Prostate gland (tissue), 2 donors: ENCODE measurements around the gene TNPO3. TPM values are rescaled to one million over a fixed set of nuclear protein-coding genes. Genes with fewer than 3 reads are reported as not detected.
"Not testable (repeated sequence)": the region's sequence is repeated elsewhere in the genome, so short reads cannot be mapped to it uniquely, and the experiment has no call there.

Source experiments
- DNase-seq: peaks from one replicate; pipeline ENCODE4 v3.0.0-alpha.2; 2019; ENCODE audit warnings: low spot score
- H3K27ac ChIP-seq, 2 donors: fragments of 200-600 bp; sonication (generic); 2 replicates each; pipeline ENCODE4 v1.5.1; 2017 to 2019
- H3K27me3 ChIP-seq: fragments of 200-600 bp; sonication (generic); replicated peaks from 2 replicates; pipeline ENCODE4 v1.5.1; 2019; ENCODE audit not compliant: insufficient read depth
- H3K36me3 ChIP-seq, 2 donors: fragments of 200-600 bp; sonication (generic); 1 replicate in 1 of 2; 2 replicates in 1 of 2; pipeline versions ENCODE4 v1.5.1 to v1.8.1; 2017 to 2019
- H3K4me1 ChIP-seq: fragments of 200-600 bp; sonication (generic); replicated peaks from 2 replicates; pipeline ENCODE4 v1.5.1; 2019
- H3K4me3 ChIP-seq, 2 donors: fragments of 200-600 bp; sonication (generic); 2 replicates each; pipeline ENCODE4 v1.5.1; 2017 to 2019
- H3K9me3 ChIP-seq: fragments of 200-600 bp; sonication (generic); 2 replicates; pipeline ENCODE4 v1.5.1; 2017
- CTCF ChIP-seq, 4 experiments: fragments of 200-600 bp in 2 of 4; fragments of 450-650 bp in 2 of 4; sonication (generic) in 2 of 4; IDR thresholded peaks; 1 replicate in 3 of 4; 2 replicates in 1 of 4; pipeline ENCODE4 v1.5.1; 2016 to 2019; ENCODE audit warnings: antibody characterized with exemption in 4 of 4, mild to moderate bottlenecking in 2 of 4, moderate library complexity in 2 of 4
- POLR2A ChIP-seq: fragments of 450-650 bp; IDR thresholded peaks from one replicate; pipeline ENCODE4 v1.6.1; 2016; ENCODE audit warnings: antibody characterized with exemption, mild to moderate bottlenecking
- POLR2AphosphoS5 ChIP-seq: sonication (generic); formaldehyde crosslinking; IDR thresholded peaks from one replicate; pipeline ENCODE4 v1.6.1; 2017; ENCODE audit warnings: antibody characterized with exemption
- WGBS: methylation state at CpG from one replicate; pipeline ENCODE4 v1.1.5; 2018; 5-methylcytosine and 5-hydroxymethylcytosine counted together
- intact Hi-C: fragments of 100-400 bp; cut with DNase I; formaldehyde crosslinking; loops from one replicate; pipeline ENCODE4 v1.14.2; 2022
- total RNA-seq, 2 donors: library from RNA; depleted of rRNA; stranded (reverse); fragments of >200 nt; gene quantifications; one replicate each; pipeline ENCODE4 v1.1.0, GENCODE V29; 2016

TNPO3 gene
- total RNA-seq, 2 donors from 2014 or later: 32.2 to 42.3 TPM

GRCh38 chr7:129043012-129043411 lies 11.9 kb downstream of the TNPO3 start:
- Histone ChIP-seq H3K27me3 (no peaks in the 10 kb centered on the region), H3K4me3 (no peak overlapping the region), H3K4me1 (peaks cover 2% of the 10 kb centered on the region), H3K9me3 (no peaks in the 10 kb centered on the region), H3K36me3 (no peaks in the 10 kb centered on the region), H3K27ac (no peak overlapping the region)
- DNase-seq: no peak
- WGBS: 92% methylated on average over 3 of the region's 3 CpGs
- intact Hi-C loops: no loop called here
- TF ChIP-seq CTCF (IDR thresholded peaks at IDR 0.05) (no peak), POLR2A (no peak), POLR2AphosphoS5 (no peak)

- TF ChIP-seq POLR2AphosphoS5: no peak
- 92% methylated on average over 3 of the region's 3 CpGs for WGBS
- H3K36me3 ChIP-seq: no peaks in the 10 kb centered on the region
- H3K27ac ChIP-seq: no peak overlapping the region
- intact Hi-C loops: no loop called here
- no peaks in the 10 kb centered on the region for H3K27me3 ChIP-seq
- H3K4me3 ChIP-seq: no peak overlapping the region
- no peaks in the 10 kb centered on the region for H3K9me3 ChIP-seq
- peaks cover 2% of the 10 kb centered on the region for H3K4me1 ChIP-seq
- DNase-seq: no peak
Measured at GRCh38 chr7:129041142-129042085, 13.5 kb downstream of the TNPO3 start.

GRCh38 chr7:129038468-129038867 lies 16.4 kb downstream of the TNPO3 start:
- H3K9me3 ChIP-seq, H3K4me1 ChIP-seq, DNase-seq, H3K36me3 ChIP-seq, H3K27ac ChIP-seq, H3K4me3 ChIP-seq, intact Hi-C loops, H3K27me3 ChIP-seq: not testable (repeated sequence)
- 98% methylated on average over 2 of the region's 2 CpGs for WGBS

GRCh38 chr7:129037585-129037984 lies 17.3 kb downstream of the TNPO3 start:
- TF ChIP-seq POLR2AphosphoS5: no peak
- no peak for TF ChIP-seq POLR2A
- no peak for TF ChIP-seq CTCF (IDR thresholded peaks at IDR 0.05)
- intact Hi-C loops: no loop called here
- no peak overlapping the region for H3K27ac ChIP-seq
- H3K27me3 ChIP-seq: no peaks in the 10 kb centered on the region
- no peak for DNase-seq
- H3K9me3 ChIP-seq: no peaks in the 10 kb centered on the region
- H3K4me3 ChIP-seq: no peak overlapping the region
- no peaks in the 10 kb centered on the region for H3K36me3 ChIP-seq
- peaks cover 2% of the 10 kb centered on the region for H3K4me1 ChIP-seq
- 96% methylated on average over 4 of the region's 4 CpGs for WGBS

GRCh38 chr7:129032017-129032416 lies 22.9 kb downstream of the TNPO3 start:
- no peaks in the 10 kb centered on the region for H3K9me3 ChIP-seq
- no peak overlapping the region for H3K27ac ChIP-seq
- H3K4me3 ChIP-seq: no peak overlapping the region
- intact Hi-C loops: no loop called here
- no peak for DNase-seq
- TF ChIP-seq POLR2AphosphoS5 (no peak), POLR2A (no peak), CTCF (IDR thresholded peaks at IDR 0.05) (no peak)
- H3K4me1 ChIP-seq: no peaks in the 10 kb centered on the region
- H3K36me3 ChIP-seq: no peaks in the 10 kb centered on the region
- 100% methylated on average over 1 of the region's 1 CpG for WGBS
- no peaks in the 10 kb centered on the region for H3K27me3 ChIP-seq

GRCh38 chr7:129030440-129030839 lies 24.5 kb downstream of the TNPO3 start:
- TF ChIP-seq POLR2A (no peak), POLR2AphosphoS5 (no peak), CTCF (IDR thresholded peaks at IDR 0.05) (no peak)
- intact Hi-C loops: no loop called here
- 99% methylated on average over 3 of the region's 3 CpGs for WGBS

More at GRCh38 chr7:129030440-129030839, 24.5 kb downstream of the TNPO3 start:
- H3K27me3 ChIP-seq: no peaks in the 10 kb centered on the region
- DNase-seq: no peak
- no peak overlapping the region for H3K27ac ChIP-seq
- no peaks in the 10 kb centered on the region for H3K4me1 ChIP-seq
- no peaks in the 10 kb centered on the region for H3K36me3 ChIP-seq
- no peaks in the 10 kb centered on the region for H3K9me3 ChIP-seq
- H3K4me3 ChIP-seq: no peak overlapping the region
